Loucy (cell line): ENCODE results near the gene INPP4B.

Experiments
- CTCF ChIP-seq: fragments of 200-600 bp; sonication (generic); conservative IDR thresholded peaks from 2 replicates; pipeline ENCODE4 v1.5.1; 2014; ENCODE audit warnings: mild to moderate bottlenecking, antibody characterized with exemption, low read length
- EZH2phosphoT487 ChIP-seq: fragments of 200-600 bp; IDR thresholded peaks from 2 replicates; pipeline ENCODE4 v1.6.1; 2018; ENCODE audit warnings: antibody characterized with exemption, mild to moderate bottlenecking, moderate library complexity, borderline replicate concordance

- TF ChIP-seq EZH2phosphoT487 (no peak), CTCF (no peak)
Observed at GRCh38 chr4:142339053-142339452, 507.0 kb downstream of the INPP4B start.
